Iris pigment epithelial cell (primary cell): ENCODE data around the gene KCNQ2.
A peak's percentile ranks its signal among the peaks of the same experiment; 100 is the strongest.

Experiments
- DNase-seq: peaks from one replicate; pipeline ENCODE4 v3.0.0-alpha.2; 2011; ENCODE audit warnings: low read depth

KCNQ2 gene

DNA sequence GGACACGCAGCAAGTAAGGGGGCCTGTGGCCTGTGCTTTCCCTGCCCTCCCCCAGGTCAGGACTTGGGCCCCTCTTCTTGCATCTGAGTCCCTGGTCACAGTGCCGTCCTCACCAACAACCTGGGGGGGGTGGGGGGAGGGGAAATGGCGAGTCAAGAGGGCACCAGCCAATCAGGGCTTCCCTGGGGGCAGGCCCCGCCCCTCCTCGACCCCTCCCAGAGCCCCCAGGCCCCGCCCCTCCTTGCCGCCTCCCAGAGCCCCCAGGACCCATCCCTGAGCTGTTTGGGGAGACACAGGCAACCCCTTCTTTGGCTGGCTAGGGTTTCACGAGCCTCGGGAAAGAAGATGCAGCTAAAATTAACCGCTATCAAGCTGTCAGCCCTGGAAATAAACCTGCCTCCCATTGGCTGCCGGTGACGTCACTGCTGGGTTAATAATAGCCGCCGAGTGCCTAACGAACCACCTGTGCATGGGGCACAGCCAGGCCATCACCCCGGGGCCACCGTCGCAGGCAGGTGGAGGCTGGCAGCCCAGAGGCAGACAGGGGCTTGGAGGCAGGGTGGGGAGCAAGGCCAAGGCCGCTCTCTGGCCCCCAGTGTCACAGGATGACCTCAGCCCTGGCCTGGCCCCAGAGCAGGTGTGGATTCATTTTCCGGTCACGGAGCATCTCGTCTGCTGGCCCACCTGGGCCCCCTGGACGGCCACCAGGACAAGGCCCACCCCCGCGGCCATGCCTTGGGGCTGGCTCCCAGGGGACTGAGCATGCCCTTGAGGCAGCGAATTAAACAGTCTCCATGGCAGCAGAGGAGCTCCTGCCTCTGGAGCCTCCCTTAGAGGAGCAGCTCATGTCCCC lies 29.6 kb upstream of the KCNQ2 start:
- DNase-seq = no peak

DNA sequence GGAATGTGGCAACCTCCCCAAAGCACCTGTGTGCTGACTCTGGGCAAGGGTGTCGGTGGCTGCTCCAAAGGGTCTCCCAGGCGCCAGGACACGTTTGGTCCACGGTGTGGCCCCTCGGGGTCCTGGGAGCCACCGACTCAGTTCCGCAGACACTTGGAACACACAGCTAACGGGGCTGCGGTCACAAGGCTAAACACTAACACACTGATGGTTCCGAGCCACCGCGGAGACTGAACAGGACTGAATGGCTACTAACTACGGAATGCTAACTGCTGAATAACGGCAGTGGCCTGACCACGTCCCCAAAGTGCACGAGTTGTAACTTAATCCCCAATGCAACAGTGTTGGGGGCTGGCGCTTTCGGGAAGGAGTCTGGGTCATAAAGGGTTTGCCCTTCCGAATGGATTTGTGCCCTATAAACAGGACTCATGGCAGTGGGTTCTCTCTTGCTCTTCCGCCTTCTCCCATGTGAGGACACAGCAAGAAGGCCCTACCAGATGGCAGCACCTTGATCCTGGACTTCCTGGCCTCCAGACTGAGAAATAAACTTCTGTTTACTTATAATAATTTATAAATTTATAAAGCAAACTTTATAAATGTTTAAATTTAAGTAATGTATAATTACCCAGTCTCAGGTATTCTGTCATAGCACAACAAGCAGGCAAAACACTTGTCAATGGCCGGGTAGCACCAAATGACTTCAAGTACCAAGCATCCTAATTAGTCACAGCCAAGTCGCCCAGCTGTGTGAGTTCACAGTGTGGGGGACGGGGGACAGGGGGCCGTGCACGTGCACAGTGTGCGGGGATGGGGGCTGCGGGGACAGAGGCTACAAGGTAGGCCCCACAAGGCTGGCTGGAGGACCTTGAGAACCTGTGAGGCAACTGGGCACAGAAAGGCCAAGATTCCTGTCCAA lies 28.7 kb upstream of the KCNQ2 start:
- DNase-seq = no peak

DNA sequence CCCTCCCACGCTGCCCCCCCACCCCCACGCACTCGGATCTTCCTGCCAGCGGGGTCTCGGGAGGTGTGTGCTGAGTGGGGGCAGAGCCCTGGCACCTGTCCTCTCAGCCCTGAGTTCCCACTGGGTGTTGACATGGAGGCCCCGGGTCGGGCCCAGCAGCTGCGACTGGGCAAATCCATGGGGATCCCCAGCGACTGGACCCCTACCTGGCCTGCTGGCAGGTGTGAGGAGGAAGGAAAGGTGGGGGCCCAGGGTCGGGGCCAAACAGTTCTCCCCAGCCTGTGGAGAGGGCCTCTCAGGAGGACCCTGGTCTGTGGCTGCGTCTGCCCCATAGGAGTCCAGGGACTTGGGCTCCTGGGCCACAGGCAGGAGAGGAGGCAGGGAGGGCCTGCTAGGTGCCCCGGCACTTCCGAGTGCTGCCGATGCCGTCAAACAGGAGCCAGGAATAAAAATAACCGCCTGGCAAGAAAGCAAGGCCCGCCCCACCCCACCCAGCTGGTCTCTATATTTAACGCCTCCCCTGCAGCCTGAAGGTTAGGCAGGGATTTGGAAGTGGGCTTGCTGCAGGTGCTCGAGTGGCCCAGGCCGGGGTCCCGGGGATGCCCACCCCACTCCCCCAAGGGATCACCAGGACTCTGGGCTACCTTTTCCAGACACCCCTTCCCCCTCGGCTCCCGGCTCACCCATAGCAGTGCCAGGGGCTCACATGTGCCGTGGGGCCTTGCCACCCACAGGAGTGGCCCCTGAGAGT lies 27.9 kb upstream of the KCNQ2 start:
- DNase-seq = no peak

- DNase-seq = no peak
Observed at GRCh38 chr20:63499338-63499969, 27.0 kb upstream of the KCNQ2 start.

DNA sequence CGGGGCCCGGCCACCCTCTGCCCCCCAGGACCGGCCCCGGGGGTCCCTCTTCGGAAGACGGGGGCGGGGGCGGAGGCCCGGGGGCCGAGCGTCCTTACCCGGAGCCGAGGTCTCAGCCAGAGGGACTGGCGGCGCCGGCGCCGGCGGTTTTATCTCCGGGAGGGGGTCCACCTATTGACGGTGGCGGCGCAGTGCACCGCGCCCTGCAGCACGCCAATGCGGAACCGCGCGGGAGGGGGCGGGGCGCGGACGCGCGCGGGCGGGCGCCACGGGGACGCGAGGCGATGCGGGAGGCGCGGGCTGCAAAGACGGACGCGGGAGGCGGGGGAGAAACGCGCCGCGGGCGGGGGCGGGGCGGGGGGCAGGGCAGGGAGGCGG lies 26.5 kb upstream of the KCNQ2 start, which contains the start of gene EEF1A2:
Gene EEF1A2, minus strand, starts transcription at position 124 of the 378 bp plus-strand sequence. CDS start 1,320 bp downstream, outside the sequence.
- DNase-seq = no peak

DNA sequence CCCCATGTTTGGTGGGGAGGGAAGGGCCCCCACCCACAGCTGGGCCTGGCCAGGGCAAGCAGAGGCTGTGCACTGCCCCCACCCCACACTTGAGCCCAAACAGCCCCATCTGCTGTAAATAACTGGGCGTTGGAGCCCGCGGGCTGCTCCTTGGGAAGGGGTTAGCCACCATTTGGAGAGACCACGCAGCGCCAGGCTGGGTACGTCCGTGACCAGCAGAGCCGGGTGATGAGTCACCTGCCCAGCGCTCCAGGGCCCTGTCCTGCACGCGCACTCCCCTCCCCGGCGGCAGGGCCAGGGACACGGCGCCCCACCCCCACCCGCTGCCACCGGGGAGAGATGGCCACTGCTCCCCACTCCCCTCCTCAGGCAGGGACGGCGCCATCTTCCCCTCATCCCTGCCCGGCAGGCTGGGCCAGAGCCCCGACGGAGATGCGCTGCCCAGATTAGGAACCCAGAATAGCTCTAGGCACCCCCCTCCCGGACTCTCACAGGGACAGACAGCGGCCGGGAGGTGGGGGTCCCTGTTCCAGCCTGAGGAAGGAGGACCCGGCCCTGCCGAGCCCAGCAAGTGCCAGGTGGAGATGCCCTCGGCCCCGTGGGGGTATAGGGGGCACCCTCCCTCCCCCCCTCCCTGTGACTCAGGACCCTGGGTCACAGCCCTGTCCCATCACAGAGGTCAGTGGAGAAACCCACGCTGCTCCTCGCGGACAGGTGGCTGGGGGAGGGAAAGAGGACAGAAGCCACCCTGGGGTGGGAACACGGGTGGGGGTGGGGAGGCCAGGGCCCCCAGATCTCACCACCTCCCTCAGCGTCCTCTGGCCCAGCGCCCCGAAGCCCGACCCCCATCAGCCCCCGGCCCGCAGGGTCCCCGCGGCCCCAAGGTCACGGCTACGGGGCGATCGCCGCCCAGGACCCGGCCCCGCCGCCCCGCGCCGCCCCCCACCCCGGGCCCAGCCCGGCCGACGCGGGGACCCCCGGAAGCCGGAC lies 25.8 kb upstream of the KCNQ2 start:
- DNase-seq = peak; percentile 23

GRCh38 chr20:63497138-63497945 lies 24.9 kb upstream of the KCNQ2 start:
- no peak for DNase-seq

GRCh38 chr20:63496596-63497120 lies 24.2 kb upstream of the KCNQ2 start:
- DNase-seq = no peak

DNA sequence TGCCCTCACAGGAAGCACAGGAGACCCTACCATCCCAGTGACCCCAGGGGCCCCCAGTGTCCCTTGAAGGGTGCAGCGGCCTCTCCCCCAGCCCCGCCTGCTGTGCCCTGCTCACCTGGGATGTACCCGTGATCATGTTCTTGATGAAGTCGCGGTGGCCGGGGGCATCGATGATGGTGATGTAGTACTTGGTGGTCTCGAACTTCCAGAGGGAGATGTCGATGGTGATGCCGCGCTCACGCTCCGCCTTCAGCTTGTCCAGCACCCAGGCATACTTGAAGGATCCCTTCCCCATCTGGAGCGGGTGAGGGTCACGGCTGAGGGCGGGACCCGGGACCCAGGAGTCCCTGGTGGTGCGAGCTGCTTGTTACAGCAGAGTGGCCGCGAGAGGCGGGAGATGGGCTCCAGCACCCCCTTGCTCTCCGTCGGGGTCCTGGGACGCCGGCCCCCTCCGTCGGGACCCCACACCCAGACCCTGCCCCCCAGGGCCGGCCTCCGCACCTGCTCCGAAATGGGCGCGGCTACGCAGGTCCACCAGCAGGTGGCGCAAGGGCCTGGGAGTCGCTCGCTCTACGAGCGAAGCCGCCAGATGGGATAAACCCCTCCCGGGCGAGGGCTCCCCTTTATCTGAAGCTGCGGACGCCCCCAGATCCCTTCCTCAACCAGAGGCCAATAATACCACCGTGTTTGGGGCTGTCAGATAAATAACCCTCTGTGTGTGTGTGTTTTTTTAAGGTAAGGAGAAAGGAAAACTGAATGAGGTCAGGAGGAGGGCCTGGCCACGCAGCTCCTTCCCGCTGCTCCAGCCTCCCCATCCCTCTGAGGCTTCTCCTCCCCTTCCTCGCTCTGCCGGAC lies 23.5 kb upstream of the KCNQ2 start:
- DNase-seq = peak; percentile 28

GRCh38 chr20:63495167-63495720 lies 22.8 kb upstream of the KCNQ2 start:
- DNase-seq = no peak

DNA sequence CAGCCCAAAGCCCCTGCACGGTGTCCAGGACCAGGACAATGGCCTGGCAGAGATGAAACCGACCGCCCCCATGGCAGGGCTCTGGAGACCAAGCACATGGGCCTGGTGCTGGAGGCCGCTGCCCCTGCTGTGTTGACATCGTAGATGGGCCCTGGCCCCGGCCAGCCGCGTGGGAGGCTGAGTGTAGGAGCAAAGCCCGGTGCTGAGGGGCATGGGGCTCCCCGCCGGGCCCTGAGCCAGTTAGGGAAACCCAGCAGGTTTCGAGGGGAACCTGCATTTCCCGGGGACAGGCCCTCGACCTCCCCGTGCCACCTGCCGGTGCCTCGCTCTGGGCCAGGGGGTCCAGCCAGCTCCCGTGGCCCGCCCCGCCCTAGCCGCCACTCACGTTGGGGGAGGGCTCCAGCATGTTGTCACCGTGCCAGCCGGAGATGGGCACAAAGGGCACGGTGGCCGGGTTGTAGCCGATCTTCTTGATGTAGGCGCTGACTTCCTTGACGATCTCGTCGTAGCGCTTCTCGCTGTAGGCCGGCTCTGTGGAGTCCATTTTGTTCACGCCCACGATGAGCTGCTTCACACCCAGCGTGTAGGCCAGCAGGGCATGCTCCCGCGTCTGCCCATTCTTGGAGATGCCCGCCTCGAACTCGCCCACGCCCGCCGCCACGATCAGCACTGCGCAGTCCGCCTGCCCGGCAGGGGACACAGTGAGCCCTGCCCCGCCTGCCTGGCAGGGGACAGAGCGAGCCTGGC lies 22.1 kb upstream of the KCNQ2 start:
- no peak for DNase-seq

GRCh38 chr20:63494084-63494419 lies 21.6 kb upstream of the KCNQ2 start:
- DNase-seq = no peak

DNA sequence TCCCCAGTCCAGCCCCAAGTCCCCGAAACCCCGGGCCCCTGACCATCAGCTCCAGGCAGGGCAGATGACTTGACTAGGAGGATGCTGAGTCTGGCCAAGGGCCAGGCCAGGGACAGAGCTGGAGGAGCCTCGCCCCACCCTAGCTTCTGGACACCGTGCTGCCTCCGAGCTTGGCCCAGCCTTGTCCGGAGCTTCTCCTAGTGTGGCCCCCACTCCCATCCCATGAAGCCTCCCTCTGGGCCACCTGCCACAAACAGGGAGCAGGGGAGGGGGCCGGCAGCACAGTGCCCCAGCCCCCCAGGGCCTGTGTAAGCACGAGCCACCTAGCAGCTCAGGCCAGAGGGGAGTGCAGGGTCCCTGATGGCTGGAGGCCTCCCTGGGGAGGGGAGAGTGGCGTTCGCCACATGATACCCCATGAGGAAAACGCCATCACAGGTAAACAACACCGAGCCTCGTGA lies 21.1 kb upstream of the KCNQ2 start:
- no peak for DNase-seq

DNA sequence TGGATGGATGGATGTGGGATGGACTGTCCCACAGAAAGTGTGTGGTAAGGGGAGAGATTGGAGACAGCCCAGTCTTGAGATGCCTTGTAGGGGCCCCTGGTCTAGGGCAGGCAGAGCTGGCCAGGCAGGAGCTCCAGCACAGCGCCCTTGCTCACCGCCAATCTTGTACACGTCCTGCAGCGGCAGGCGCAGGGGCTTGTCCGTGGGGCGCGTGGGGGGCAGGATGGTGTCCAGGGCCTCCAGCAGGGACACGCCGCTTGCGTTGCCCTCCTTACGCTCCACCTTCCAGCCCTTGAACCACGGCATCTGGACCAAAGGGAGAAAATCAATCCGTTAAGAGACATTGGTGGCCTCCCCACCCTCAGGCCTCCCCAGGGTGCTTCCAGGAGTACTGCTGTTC lies 20.5 kb upstream of the KCNQ2 start:
- no peak for DNase-seq

- DNase-seq = no peak
Observed at GRCh38 chr20:63492518-63492917, 20.1 kb upstream of the KCNQ2 start.

DNA sequence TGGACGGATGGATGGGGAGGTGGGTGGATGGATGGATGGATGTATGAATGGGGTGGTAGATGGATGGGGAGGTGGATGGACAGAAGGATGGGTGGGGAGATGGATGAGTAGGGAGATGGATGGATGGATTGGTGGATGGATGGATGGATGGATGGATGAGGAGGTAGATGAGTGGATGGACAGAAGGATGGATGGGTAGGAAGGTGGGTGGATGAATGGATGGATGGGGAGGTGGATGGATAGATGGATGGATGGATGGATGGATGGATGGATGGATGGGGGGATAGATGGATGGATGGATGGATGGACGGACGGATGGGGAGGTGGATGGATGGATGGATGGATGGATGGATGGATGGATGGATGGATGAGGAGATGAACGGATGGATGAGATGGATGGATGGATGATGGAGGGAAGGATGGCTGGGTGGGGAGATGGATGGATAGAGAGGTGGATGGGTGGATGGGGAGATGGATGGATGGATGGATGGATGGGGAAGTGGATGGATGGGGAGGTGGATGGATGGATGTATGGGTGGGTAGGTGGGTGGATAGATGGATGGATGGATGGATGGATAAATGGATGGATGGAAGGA lies 19.3 kb upstream of the KCNQ2 start:
- no peak for DNase-seq

DNA sequence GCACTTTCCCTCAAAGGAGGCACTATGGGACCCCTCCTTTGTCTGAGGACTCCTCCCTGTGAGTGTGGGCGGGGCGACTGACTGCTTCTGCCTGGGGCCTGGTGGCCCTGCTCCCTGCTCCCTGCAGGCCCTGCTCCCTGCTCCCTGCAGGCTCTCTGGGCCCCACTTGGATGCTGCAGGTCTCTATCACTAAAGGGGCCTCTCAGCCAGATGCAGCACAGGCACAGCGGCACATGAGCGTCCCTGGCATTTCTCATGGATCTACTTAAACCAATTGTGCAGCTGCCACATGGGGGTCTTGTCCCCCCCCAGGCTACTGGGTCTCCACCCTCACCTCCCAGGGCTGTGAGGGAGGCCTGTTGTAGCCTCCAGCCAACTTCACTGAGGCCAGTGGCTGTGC lies 18.6 kb upstream of the KCNQ2 start:
- no peak for DNase-seq
